ENCODE measurements around the gene CAMK1D. TPM values are rescaled to one million over a fixed set of nuclear protein-coding genes. Genes with fewer than 3 reads are reported as not detected.

CAMK1D gene
- total and polyA plus RNA-seq, 2 of the 8 experiments (the other 6 are each of a cell fraction or from before 2014, with no cell fraction given) = 3.5 to 10.6 TPM

DNA sequence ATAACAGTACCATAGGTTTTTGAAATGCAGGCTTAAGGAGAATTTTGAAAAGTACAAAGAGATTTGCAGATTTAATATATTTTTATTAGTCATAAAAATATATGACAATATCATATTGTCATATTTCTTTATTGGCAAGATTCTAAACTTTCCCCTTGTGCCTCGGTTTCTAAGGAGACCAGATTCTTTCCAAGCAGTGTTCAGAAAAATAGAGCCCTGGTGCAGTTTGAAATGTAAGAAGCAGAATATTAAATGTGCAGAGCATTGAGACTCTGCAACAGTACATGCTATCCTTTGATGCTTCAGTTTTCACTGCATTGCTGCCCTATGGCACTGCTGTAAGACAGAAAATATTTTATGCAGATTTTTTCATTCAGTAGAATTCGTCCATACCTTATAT lies 408.9 kb downstream of the CAMK1D start:
- POLR2A ChIA-PET (ENCODE audit: partially characterized antibody) = interaction anchor here (0.7 kb wide), 1 partner anchor 46 kb away, joined by 3 read pairs; no protein-coding TSS in a partner anchor
- Histone ChIP-seq H3K23ac (ENCODE audit: insufficient read length) (no peak overlapping the region), H3K4me1 (replicated peaks in 1 of 4; ENCODE audit: control insufficient read depth in 3 of 4, insufficient read depth in 4 of 4, low read length in 3 of 4) (no peaks in the 10 kb centered on the region; a peak in 1 of 7 replicates), H3K23me2 (ENCODE audit: low read depth, low read length) (no peaks in the 10 kb centered on the region), H3K36me3 (ENCODE audit: control insufficient read depth in 2 of 4, insufficient read depth in 4 of 4, low read length in 3 of 4) (no peaks in the 10 kb centered on the region), H3K4me3 (ENCODE audit: extremely low read depth in 1 of 4, insufficient read depth in 2 of 4, low read depth in 3 of 4, low read length in 4 of 4) (no peak overlapping the region), H2BK120ac (replicated peaks; ENCODE audit: low read depth, low read length) (no peak overlapping the region), H3K27me3 (replicated peaks in 1 of 4; ENCODE audit: control insufficient read depth in 3 of 4, extremely low read depth in 1 of 4, insufficient read depth in 3 of 4, low read length in 3 of 4) (no peaks in the 10 kb centered on the region), H2AK5ac (ENCODE audit: low read depth, low read length) (no peak overlapping the region), H4K5ac (ENCODE audit: insufficient read length, low read depth, low read length) (no peak overlapping the region), H4K91ac (replicated peaks; ENCODE audit: insufficient read length, low read length) (no peak overlapping the region), H3K18ac (ENCODE audit: extremely low read depth, low read length) (no peak overlapping the region), H3K14ac (ENCODE audit: insufficient read length) (no peak overlapping the region), H4K20me1 (replicated peaks in 1 of 2; ENCODE audit: control insufficient read depth in 1 of 2, insufficient read depth in 2 of 2, low read length in 2 of 2) (no peaks in the 10 kb centered on the region), H3K27ac (ENCODE audit: low read depth, low read length) (no peak overlapping the region), H3K9ac (replicated peaks in 1 of 4; ENCODE audit: extremely low read depth in 1 of 4, low read depth in 3 of 4, low read length in 3 of 4) (no peak overlapping the region), H2BK15ac (ENCODE audit: low read length) (no peak overlapping the region), H3K56ac (replicated peaks; ENCODE audit: insufficient read length, low read depth, low read length) (no peak overlapping the region), H2AFZ (ENCODE audit: low read length) (no peak overlapping the region), H3K4ac (replicated peaks; ENCODE audit: insufficient read length, low read depth, low read length) (no peak overlapping the region), H3K9me3 (ENCODE audit: insufficient read depth in 2 of 2, low read depth in 1 of 2, low read length in 1 of 2) (no peaks in the 10 kb centered on the region), H2BK20ac (ENCODE audit: low read length) (no peak overlapping the region), H3K4me2 (ENCODE audit: insufficient read depth in 1 of 2, low read depth in 2 of 2, low read length in 2 of 2) (no peak overlapping the region), H4K8ac (ENCODE audit: extremely low read depth, insufficient read depth, low read length) (no peak overlapping the region), H3K79me2 (ENCODE audit: control insufficient read depth in 1 of 2, insufficient read depth in 2 of 2, low read length in 2 of 2) (no peaks in the 10 kb centered on the region), H3K79me1 (ENCODE audit: low read depth, low read length) (no peaks in the 10 kb centered on the region), H2BK12ac (ENCODE audit: low read depth, low read length) (no peak overlapping the region), H2BK5ac (ENCODE audit: low read depth, low read length) (no peak overlapping the region)
- TF ChIP-seq, protein P1, sequence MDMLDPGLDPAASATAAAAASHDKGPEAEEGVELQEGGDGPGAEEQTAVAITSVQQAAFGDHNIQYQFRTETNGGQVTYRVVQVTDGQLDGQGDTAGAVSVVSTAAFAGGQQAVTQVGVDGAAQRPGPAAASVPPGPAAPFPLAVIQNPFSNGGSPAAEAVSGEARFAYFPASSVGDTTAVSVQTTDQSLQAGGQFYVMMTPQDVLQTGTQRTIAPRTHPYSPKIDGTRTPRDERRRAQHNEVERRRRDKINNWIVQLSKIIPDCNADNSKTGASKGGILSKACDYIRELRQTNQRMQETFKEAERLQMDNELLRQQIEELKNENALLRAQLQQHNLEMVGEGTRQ (IDR thresholded peaks at IDR 0.05; ENCODE audit: low read length) = no peak
- TF ChIP-seq KDM1A (IDR thresholded peaks at IDR 0.05; ENCODE audit: borderline replicate concordance, low read length) = no peak
- DNase-seq (ENCODE audit: low read depth in 1 of 2, low spot score in 2 of 2) (no peak), FAIRE-seq (no peak)
- CTCF ChIA-PET (ENCODE audit: partially characterized antibody) = interaction anchor here (1.3 kb wide), 1 partner anchor 33 kb away, joined by 3 read pairs; no protein-coding TSS in a partner anchor
- WGBS, 2 experiments (ENCODE audit: extremely low coverage in 1 of 2, insufficient coverage in 1 of 2, insufficient read length in 1 of 2, insufficient replicate concordance in 2 of 2, low coverage in 1 of 2, low lambda C conversion rate in 2 of 2, missing lambda C conversion rate in 1 of 2) = 87% methylated on average over 2 of the region's 2 CpGs; no CpG with 5 or more reads in 1 of the 2 experiments

Data from H1 (cell line).